GM19455 (cell line): ENCODE measurements around the gene GTF2H4.

ENCODE experiments used
- ATAC-seq: cut with Tn5 transposase; IDR thresholded peaks from one replicate; pipeline ENCODE4 v1.9.1; 2021; ENCODE audit not compliant: unreplicated experiment

Gene GTF2H4

GRCh38 chr6:30951907-30952469, 44.0 kb downstream of the GTF2H4 start:
- no peak for ATAC-seq

GRCh38 chr6:30954631-30955366, 46.8 kb downstream of the GTF2H4 start:
- no peak for ATAC-seq

GRCh38 chr6:30955367-30956042, 47.5 kb downstream of the GTF2H4 start:
- ATAC-seq = no peak

DNA sequence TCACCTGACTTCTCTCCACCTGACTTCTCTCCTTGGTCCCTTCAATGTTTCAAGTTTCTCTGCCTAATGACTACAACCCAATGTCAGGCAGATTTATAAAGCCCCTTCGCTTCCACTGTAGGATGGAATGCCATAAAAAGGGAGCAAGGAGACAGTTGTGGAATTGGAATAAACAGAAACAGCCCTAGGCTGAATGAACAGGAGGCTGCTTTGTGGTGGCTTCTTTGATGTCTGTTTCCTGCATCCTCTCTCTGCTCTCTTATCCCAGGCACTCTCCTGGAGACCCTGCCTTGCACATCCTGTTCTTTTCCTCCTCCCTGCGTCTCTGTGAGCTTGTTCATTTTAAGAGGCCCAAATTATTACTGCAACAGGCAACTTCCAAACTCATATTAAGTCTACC, 49.7 kb downstream of the GTF2H4 start:
- ATAC-seq = no peak

DNA sequence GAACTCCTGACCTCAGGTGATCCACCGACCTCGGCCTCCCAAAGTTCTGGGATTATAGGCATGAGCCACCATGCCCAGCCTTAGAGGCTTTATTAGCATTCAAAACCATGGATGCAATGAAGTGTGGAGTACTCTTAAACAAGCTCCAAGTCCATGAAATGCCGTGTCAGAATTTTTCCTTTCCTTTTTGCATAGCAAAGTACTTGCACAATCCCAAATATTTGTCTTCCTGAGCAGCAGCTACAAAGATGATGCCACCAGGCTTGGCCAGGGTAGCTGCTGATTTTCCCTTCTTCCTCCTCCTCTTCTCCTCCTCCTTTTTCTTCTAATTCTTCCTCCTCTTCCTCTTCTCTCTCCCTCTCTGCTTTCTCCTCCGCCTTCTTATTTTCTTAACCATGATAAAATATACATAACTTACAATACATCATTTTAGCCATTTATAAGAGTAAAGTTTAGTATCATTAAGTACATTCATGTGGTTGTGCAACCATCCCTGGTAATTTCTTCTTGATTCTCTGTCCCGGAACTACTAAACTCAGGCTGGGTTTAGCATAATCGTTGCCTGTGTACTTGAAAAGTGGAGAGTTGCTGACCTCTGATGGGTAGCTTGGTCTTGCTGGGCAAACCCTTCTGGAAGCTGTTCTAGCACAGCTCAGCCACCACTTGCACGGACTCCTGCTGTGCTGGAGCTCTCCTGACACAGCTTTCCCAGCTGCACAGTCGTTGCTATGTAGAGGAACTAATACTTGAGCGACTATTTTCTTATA, 53.1 kb downstream of the GTF2H4 start:
- no peak for ATAC-seq

DNA sequence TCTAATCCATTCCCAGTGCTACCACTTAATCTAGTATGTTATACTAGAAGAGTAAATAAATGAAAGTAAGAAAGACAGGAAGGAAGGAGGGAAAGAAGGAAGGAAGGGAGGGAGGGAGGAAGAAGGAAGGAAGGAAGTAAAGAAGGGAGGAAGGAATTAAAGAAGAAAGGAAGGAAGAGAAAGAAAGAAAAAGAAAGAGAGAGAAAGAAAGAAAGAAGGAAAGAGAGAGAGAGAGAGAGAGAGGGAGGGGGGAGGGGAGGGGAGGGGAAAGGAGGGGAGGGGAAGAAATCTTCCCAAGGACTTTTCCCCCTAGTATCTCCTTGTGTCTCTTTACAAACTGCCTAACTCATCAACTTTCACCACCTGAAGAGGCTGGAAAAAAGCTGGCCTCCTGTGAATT, 54.7 kb downstream of the GTF2H4 start:
- ATAC-seq = no peak

DNA sequence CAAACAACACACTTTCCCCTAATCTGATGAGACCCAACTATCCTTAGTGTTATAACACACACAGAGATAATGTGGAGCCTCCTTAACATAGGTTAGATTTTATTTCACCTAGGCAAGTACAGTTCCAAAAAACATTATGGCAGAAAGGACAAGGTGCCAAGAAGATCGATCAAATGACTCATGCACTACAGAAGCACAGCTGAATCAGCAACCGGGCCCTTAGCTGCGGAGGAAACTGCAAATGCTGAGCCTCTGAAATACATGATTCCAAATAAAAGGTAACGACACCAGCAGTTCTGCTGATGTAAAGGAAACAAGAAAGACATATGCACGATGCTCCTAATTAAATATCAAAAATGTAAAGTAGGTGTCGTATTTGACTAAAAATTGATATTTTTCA, 55.6 kb downstream of the GTF2H4 start:
- ATAC-seq = no peak
